Ammon's horn (tissue), 1 donor: ENCODE data around the gene ZSCAN26.

Source experiments
- DNase-seq: peaks from one replicate; pipeline ENCODE4 v3.0.0-alpha.2; 2016; ENCODE audit warnings: low spot score

The ZSCAN26 gene

GRCh38 chr6:28266962-28267694 lies at the start of gene ZSCAN26:
ZSCAN26 (plus strand) TSS chr6:28267143; CDS start chr6:28271920, 4,777 bp downstream.
- DNase-seq: peak; percentile 93

- no peak for DNase-seq
Measured at GRCh38 chr6:28217890-28218289, 49.1 kb upstream of the ZSCAN26 start.

GRCh38 chr6:28218312-28219248 lies 48.4 kb upstream of the ZSCAN26 start:
- peak; percentile 73 for DNase-seq

- no peak for DNase-seq
Measured at GRCh38 chr6:28220257-28221133, 46.4 kb upstream of the ZSCAN26 start.

GRCh38 chr6:28224131-28225055 lies 42.5 kb upstream of the ZSCAN26 start:
- DNase-seq: no peak

- peak; percentile 83 for DNase-seq
Measured at GRCh38 chr6:28225056-28225834, 41.7 kb upstream of the ZSCAN26 start, which contains the start of gene ZSCAN9. ZSCAN9 (plus strand) TSS chr6:28225275; CDS start chr6:28227085, 1,810 bp downstream.

GRCh38 chr6:28226460-28226859 lies 40.5 kb upstream of the ZSCAN26 start:
- DNase-seq: no peak

- no peak for DNase-seq
Measured at GRCh38 chr6:28232785-28233184, 34.2 kb upstream of the ZSCAN26 start.

GRCh38 chr6:28235912-28236452 lies 31.0 kb upstream of the ZSCAN26 start:
- DNase-seq: no peak

GRCh38 chr6:28239636-28240035 lies 27.3 kb upstream of the ZSCAN26 start:
- DNase-seq: no peak

GRCh38 chr6:28240471-28240870 lies 26.5 kb upstream of the ZSCAN26 start:
- DNase-seq: no peak

- DNase-seq: no peak
Measured at GRCh38 chr6:28243946-28244345, 23.0 kb upstream of the ZSCAN26 start.

GRCh38 chr6:28245206-28245941 lies 21.6 kb upstream of the ZSCAN26 start:
- no peak for DNase-seq

GRCh38 chr6:28248916-28249315 lies 18.0 kb upstream of the ZSCAN26 start:
- DNase-seq: no peak

GRCh38 chr6:28250747-28251146 lies 16.2 kb upstream of the ZSCAN26 start:
- no peak for DNase-seq

GRCh38 chr6:28251661-28252008 lies 15.3 kb upstream of the ZSCAN26 start:
- DNase-seq: no peak

GRCh38 chr6:28252009-28252975 lies 14.7 kb upstream of the ZSCAN26 start, which contains the start of gene ZKSCAN4:
ZKSCAN4 (minus strand) TSS chr6:28252269; CDS start chr6:28251980, 289 bp downstream.
- DNase-seq: peak; percentile 89

GRCh38 chr6:28254121-28254519 lies 12.8 kb upstream of the ZSCAN26 start:
- no peak for DNase-seq
